Measurements from ENCODE around the gene TNIK. TPM values are rescaled to one million over a fixed set of nuclear protein-coding genes. Genes with fewer than 3 reads are reported as not detected.

Gene TNIK
- total RNA-seq, 1 donor from 2014 or later, result 38.1 TPM

GRCh38 chr3:171184372-171184771, 275.8 kb downstream of the TNIK start:
- no peak for TF ChIP-seq CTCF (conservative IDR thresholded peaks at IDR 0.05)
- no peaks in the 10 kb centered on the region for H3K9me3 Mint-ChIP-seq
- H3K4me1 Mint-ChIP-seq (ENCODE audit: unreplicated experiment), result peaks cover 10% of the 10 kb centered on the region
- H3K27me3 Mint-ChIP-seq, result no peaks in the 10 kb centered on the region
- no peak overlapping the region for H3K4me3 Mint-ChIP-seq
- no peaks in the 10 kb centered on the region for H3K36me3 Mint-ChIP-seq
- DNase-seq (ENCODE audit: extremely low spot score, unreplicated experiment), result no peak
- H3K27ac Mint-ChIP-seq, result no peak overlapping the region

GRCh38 chr3:171183042-171183441, 277.2 kb downstream of the TNIK start:
- Mint-ChIP-seq H3K4me3 (no peak overlapping the region), H3K4me1 (ENCODE audit: unreplicated experiment) (peaks cover 10% of the 10 kb centered on the region), H3K9me3 (no peaks in the 10 kb centered on the region), H3K27me3 (no peaks in the 10 kb centered on the region), H3K36me3 (no peaks in the 10 kb centered on the region), H3K27ac (no peak overlapping the region)
- DNase-seq (ENCODE audit: extremely low spot score, unreplicated experiment), result no peak
- peak; percentile 40 for TF ChIP-seq CTCF (conservative IDR thresholded peaks at IDR 0.05)

GRCh38 chr3:171181907-171182690, 278.1 kb downstream of the TNIK start:
- Mint-ChIP-seq H3K27ac (no peak overlapping the region), H3K36me3 (no peaks in the 10 kb centered on the region), H3K9me3 (no peaks in the 10 kb centered on the region), H3K4me1 (ENCODE audit: unreplicated experiment) (peaks cover 10% of the 10 kb centered on the region), H3K4me3 (no peak overlapping the region), H3K27me3 (no peaks in the 10 kb centered on the region)
- no peak for TF ChIP-seq CTCF (conservative IDR thresholded peaks at IDR 0.05)
- DNase-seq (ENCODE audit: extremely low spot score, unreplicated experiment), result no peak

GRCh38 chr3:171178714-171179113, 281.5 kb downstream of the TNIK start:
- Mint-ChIP-seq H3K27ac (no peak overlapping the region), H3K4me1 (ENCODE audit: unreplicated experiment) (peaks cover 16% of the 10 kb centered on the region), H3K27me3 (no peaks in the 10 kb centered on the region), H3K9me3 (no peaks in the 10 kb centered on the region), H3K36me3 (no peaks in the 10 kb centered on the region), H3K4me3 (no peak overlapping the region)
- TF ChIP-seq CTCF (conservative IDR thresholded peaks at IDR 0.05), result no peak
- no peak for DNase-seq (ENCODE audit: extremely low spot score, unreplicated experiment)

- no peaks in the 10 kb centered on the region for H3K27me3 Mint-ChIP-seq
- H3K36me3 Mint-ChIP-seq, result no peaks in the 10 kb centered on the region
- DNase-seq (ENCODE audit: extremely low spot score, unreplicated experiment), result no peak
- TF ChIP-seq CTCF (conservative IDR thresholded peaks at IDR 0.05), result no peak
- no peak overlapping the region for H3K27ac Mint-ChIP-seq
- peaks cover 13% of the 10 kb centered on the region for H3K4me1 Mint-ChIP-seq (ENCODE audit: unreplicated experiment)
- no peak overlapping the region for H3K4me3 Mint-ChIP-seq
- H3K9me3 Mint-ChIP-seq, result no peaks in the 10 kb centered on the region
Measured at GRCh38 chr3:171177553-171177952, 282.7 kb downstream of the TNIK start.
